Liver (tissue), 9 donors: ENCODE measurements around the gene KIF9. TPM values are rescaled to one million over a fixed set of nuclear protein-coding genes. Genes with fewer than 3 reads are reported as not detected.

Experiments used
- DNase-seq: peaks from one replicate; pipeline ENCODE4 v3.0.0-alpha.2; 2017; ENCODE audit warnings: low spot score
- H3K27ac ChIP-seq, 2 donors: one replicate each; pipeline ENCODE4 v1.7.0; 2013; ENCODE audit warnings: inconsistent platforms in 2 of 2, low read length in 2 of 2, control low read depth in 1 of 2, low read depth in 1 of 2, mild to moderate bottlenecking in 1 of 2
- H3K27me3 ChIP-seq, 4 donors: one replicate each; pipeline versions ENCODE4 v1.6.1 to v1.7.0; 2013; ENCODE audit warnings: low read length in 3 of 4, inconsistent platforms in 1 of 4, mild to moderate bottlenecking in 1 of 4, moderate library complexity in 1 of 4; ENCODE audit not compliant: control insufficient read depth in 4 of 4, insufficient read depth in 4 of 4
- H3K36me3 ChIP-seq, 4 donors: one replicate each; pipeline versions ENCODE4 v1.6.1 to v1.7.0; 2013; ENCODE audit warnings: low read length in 3 of 4, mild to moderate bottlenecking in 3 of 4, low read depth in 1 of 4, moderate library complexity in 1 of 4; ENCODE audit not compliant: control insufficient read depth in 4 of 4, insufficient read depth in 3 of 4
- H3K4me1 ChIP-seq, 4 donors: one replicate each; pipeline versions ENCODE4 v1.6.1 to v1.7.0; 2013; ENCODE audit warnings: low read length in 3 of 4, mild to moderate bottlenecking in 3 of 4, moderate library complexity in 1 of 4; ENCODE audit not compliant: control insufficient read depth in 4 of 4, insufficient read depth in 4 of 4
- H3K4me3 ChIP-seq, 3 donors: one replicate each; pipeline versions ENCODE4 v1.6.1 to v1.7.0; 2013; ENCODE audit warnings: low read length in 3 of 3, control low read depth in 1 of 3, low read depth in 1 of 3, mild to moderate bottlenecking in 1 of 3
- H3K9ac ChIP-seq, 2 donors: one replicate each; pipeline ENCODE4 v1.7.0; 2013; ENCODE audit warnings: low read length in 2 of 2, mild to moderate bottlenecking in 2 of 2, moderate library complexity in 2 of 2, control low read depth in 1 of 2, low read depth in 1 of 2
- H3K9me3 ChIP-seq, 4 donors: one replicate each; pipeline versions ENCODE4 v1.6.1 to v1.7.0; 2013; ENCODE audit warnings: low read length in 3 of 4; ENCODE audit not compliant: control insufficient read depth in 4 of 4
- CTCF ChIP-seq: fragments of 150-350 bp; IDR thresholded peaks from 2 replicates; pipeline ENCODE4 v1.5.1; 2017; ENCODE audit warnings: improper control_type of control experiment, low read depth, low read length; ENCODE audit not compliant: missing input control
- GABPA ChIP-seq, 2 donors: IDR thresholded peaks in 1 of 2; conservative IDR thresholded peaks in 1 of 2; 2 replicates each; pipeline ENCODE4 v1.6.1; 2016; ENCODE audit warnings: antibody characterized with exemption in 2 of 2, mild to moderate bottlenecking in 1 of 2, moderate library complexity in 1 of 2
- JUND ChIP-seq, 2 donors: IDR thresholded peaks; 2 replicates each; pipeline ENCODE4 v1.6.1; 2016; ENCODE audit warnings: antibody characterized with exemption in 2 of 2
- MAX ChIP-seq: IDR thresholded peaks from 2 replicates; pipeline ENCODE4 v1.6.1; 2016; ENCODE audit warnings: antibody characterized with exemption
- NR2F2 ChIP-seq: IDR thresholded peaks from 2 replicates; pipeline ENCODE4 v1.6.1; 2016; ENCODE audit warnings: antibody characterized with exemption
- RAD21 ChIP-seq, 2 donors: IDR thresholded peaks; 2 replicates each; pipeline ENCODE4 v1.6.1; 2016; ENCODE audit warnings: antibody characterized with exemption in 2 of 2, mild to moderate bottlenecking in 2 of 2
- REST ChIP-seq: IDR thresholded peaks from 2 replicates; pipeline ENCODE4 v1.6.1; 2016; ENCODE audit warnings: antibody characterized with exemption, mild to moderate bottlenecking
- RXRA ChIP-seq, 2 donors: IDR thresholded peaks; 2 replicates each; pipeline ENCODE4 v1.6.1; 2017 to 2018; ENCODE audit warnings: antibody characterized with exemption in 2 of 2, mild to moderate bottlenecking in 1 of 2
- SP1 ChIP-seq: IDR thresholded peaks from 2 replicates; pipeline ENCODE4 v1.6.1; 2018; ENCODE audit warnings: antibody characterized with exemption, mild to moderate bottlenecking
- TAF1 ChIP-seq: conservative IDR thresholded peaks from 2 replicates; pipeline ENCODE4 v1.6.1; 2016; ENCODE audit warnings: antibody characterized with exemption, mild to moderate bottlenecking
- ZBTB33 ChIP-seq: IDR thresholded peaks from 2 replicates; pipeline ENCODE4 v1.6.1; 2016; ENCODE audit warnings: antibody characterized with exemption
- WGBS: extraction: QIAGEN DNeasy Blood & Tissue Kit; methylation state at CpG from one replicate; pipeline ENCODE4 v1.1.7; 2013; 5-methylcytosine and 5-hydroxymethylcytosine counted together
- polyA plus RNA-seq, 2 donors: library from polyadenylated mRNA; stranded (reverse) in 1 of 2; unstranded in 1 of 2; fragments of 200-250 nt in 1 of 2; fragments of >200 nt in 1 of 2; fragmentation: Nextera tagmentation in 1 of 2; extraction: Ambion mirVana in 1 of 2; gene quantifications; one replicate each; pipeline versions ENCODE4 v1.2.1 to v1.2.3, GENCODE V29; 2013 to 2015
- total RNA-seq, 2 donors: library from RNA; depleted of rRNA; stranded (reverse); fragments of >200 nt; gene quantifications; one replicate each; pipeline ENCODE4 v1.2.3, GENCODE V29; 2014
- donor health status: healthy.
- donor health status: healthy.
- donor health status: healthy.
- donor health status: healthy.
- donor health status: healthy.

KIF9 gene
- total and polyA plus RNA-seq, 4 donors: 2.3 to 4.5 (median 3.1) TPM

GRCh38 chr3:47193871-47194859 is 88.4 kb downstream of the KIF9 start:
- H3K27ac ChIP-seq: no peak overlapping the region
- DNase-seq: no peak
- 96% methylated on average over 4 of the region's 4 CpGs for WGBS

More at GRCh38 chr3:47193871-47194859, 88.4 kb downstream of the KIF9 start:
- TF ChIP-seq GABPA (IDR thresholded peaks at IDR 0.05 in 1 of 2, conservative IDR thresholded peaks at IDR 0.05 in 1 of 2) (no peak), MAX (no peak), RXRA (IDR thresholded peaks at IDR 0.05) (no peak), ZBTB33 (no peak), RAD21 (IDR thresholded peaks at IDR 0.05) (no peak), JUND (IDR thresholded peaks at IDR 0.05) (no peak), REST (no peak), CTCF (no peak), NR2F2 (no peak), SP1 (no peak), TAF1 (no peak)
- no peaks in the 10 kb centered on the region for H3K27me3 ChIP-seq
- no peaks in the 10 kb centered on the region for H3K9me3 ChIP-seq
- no peaks in the 10 kb centered on the region for H3K4me1 ChIP-seq
- H3K36me3 ChIP-seq: no peaks in the 10 kb centered on the region
- H3K4me3 ChIP-seq: no peak overlapping the region
- H3K9ac ChIP-seq: no peak overlapping the region
